Measurements from ENCODE around the gene DNASE2B. TPM values are rescaled to one million over a fixed set of nuclear protein-coding genes. Genes with fewer than 3 reads are reported as not detected.

The DNASE2B gene
- total and polyA plus RNA-seq, 9 donors, result 0.57 to 1.6 (median 1.2) TPM; not detected in 6

GRCh38 chr1:84352298-84353106, 45.8 kb upstream of the DNASE2B start:
- TF ChIP-seq POLR2A (IDR thresholded peaks at IDR 0.05) (no peak), EP300 (IDR thresholded peaks at IDR 0.05) (no peak), CTCF (IDR thresholded peaks at IDR 0.05) (no peak)
- no peak overlapping the region for H3K4me3 ChIP-seq
- H3K27ac ChIP-seq, result no peak overlapping the region
- H3K9me3 ChIP-seq, result no peaks in the 10 kb centered on the region
- no peak for DNase-seq
- H3K36me3 ChIP-seq, result no peaks in the 10 kb centered on the region
- WGBS, 3 donors, result 60 to 77% (median 60%) methylated on average over 3 of the region's 3 CpGs
- H3K4me1 ChIP-seq (ENCODE audit: insufficient read depth), result no peaks in the 10 kb centered on the region
- intact Hi-C loops (cut with DNase I), result no loop called here
- H3K27me3 ChIP-seq, result no peaks in the 10 kb centered on the region

GRCh38 chr1:84353695-84354094, 44.6 kb upstream of the DNASE2B start:
- DNase-seq, result no peak
- H3K4me1 ChIP-seq (ENCODE audit: insufficient read depth), result no peaks in the 10 kb centered on the region

GRCh38 chr1:84355556-84355955, 42.7 kb upstream of the DNASE2B start:
- no peaks in the 10 kb centered on the region for H3K27me3 ChIP-seq
- H3K36me3 ChIP-seq, result no peaks in the 10 kb centered on the region
- intact Hi-C loops (cut with DNase I), result no loop called here
- no peak overlapping the region for H3K27ac ChIP-seq
- 71% methylated on average over 3 of the region's 3 CpGs for WGBS, 3 donors
- DNase-seq, result no peak
- no peaks in the 10 kb centered on the region for H3K9me3 ChIP-seq
- no peak overlapping the region for H3K4me3 ChIP-seq
- TF ChIP-seq POLR2A (IDR thresholded peaks at IDR 0.05) (no peak), EP300 (IDR thresholded peaks at IDR 0.05) (no peak), CTCF (IDR thresholded peaks at IDR 0.05) (no peak)
- no peaks in the 10 kb centered on the region for H3K4me1 ChIP-seq (ENCODE audit: insufficient read depth)

More at GRCh38 chr1:84353695-84354094, 44.6 kb upstream of the DNASE2B start:
- intact Hi-C loops (cut with DNase I), result no loop called here
- no peaks in the 10 kb centered on the region for H3K36me3 ChIP-seq
- H3K27me3 ChIP-seq, result no peaks in the 10 kb centered on the region
- 85 to 94% (median 92%) methylated on average over 3 of the region's 3 CpGs for WGBS, 3 donors
- H3K4me3 ChIP-seq, result no peak overlapping the region
- no peak overlapping the region for H3K27ac ChIP-seq
- no peaks in the 10 kb centered on the region for H3K9me3 ChIP-seq
- no peak for TF ChIP-seq EP300 (IDR thresholded peaks at IDR 0.05)
- TF ChIP-seq POLR2A (IDR thresholded peaks at IDR 0.05), result no peak
- TF ChIP-seq CTCF (IDR thresholded peaks at IDR 0.05), result no peak

GRCh38 chr1:84356881-84357280, 41.4 kb upstream of the DNASE2B start:
- WGBS, 3 donors, result 66 to 86% (median 67%) methylated on average over 1 of the region's 1 CpG
- intact Hi-C loops (cut with DNase I), result no loop called here
- no peak for TF ChIP-seq EP300 (IDR thresholded peaks at IDR 0.05)
- TF ChIP-seq CTCF (IDR thresholded peaks at IDR 0.05), result no peak
- TF ChIP-seq POLR2A (IDR thresholded peaks at IDR 0.05), result no peak

More at GRCh38 chr1:84356881-84357280, 41.4 kb upstream of the DNASE2B start:
- no peaks in the 10 kb centered on the region for H3K36me3 ChIP-seq
- H3K4me3 ChIP-seq, result no peak overlapping the region
- H3K27me3 ChIP-seq, result no peaks in the 10 kb centered on the region
- H3K4me1 ChIP-seq (ENCODE audit: insufficient read depth), result no peaks in the 10 kb centered on the region
- no peak overlapping the region for H3K27ac ChIP-seq
- no peaks in the 10 kb centered on the region for H3K9me3 ChIP-seq
- no peak for DNase-seq

Measured in ovary (tissue), 9 donors.